G401.6 (cell line): Measurements from ENCODE around the gene DVL3.
"Not testable (repeated sequence)": the region's sequence is repeated elsewhere in the genome, so short reads cannot be mapped to it uniquely, and the experiment has no call there.

Experiments
- FAIRE-seq: peaks from 2 replicates; lab custom pipeline; 2012; peaks lifted over from hg19 to GRCh38; lab: Jason Lieb, UNC

DVL3 gene

GRCh38 chr3:184154885-184155643 is at the start of gene DVL3:
DVL3 (plus strand) TSS chr3:184155377; CDS start chr3:184155636, 259 bp downstream.
- FAIRE-seq: no peak

- FAIRE-seq: no peak
Observed at GRCh38 chr3:184110316-184110725, 44.9 kb upstream of the DVL3 start.

- FAIRE-seq: no peak
Observed at GRCh38 chr3:184116017-184116416, 39.2 kb upstream of the DVL3 start.

DNA sequence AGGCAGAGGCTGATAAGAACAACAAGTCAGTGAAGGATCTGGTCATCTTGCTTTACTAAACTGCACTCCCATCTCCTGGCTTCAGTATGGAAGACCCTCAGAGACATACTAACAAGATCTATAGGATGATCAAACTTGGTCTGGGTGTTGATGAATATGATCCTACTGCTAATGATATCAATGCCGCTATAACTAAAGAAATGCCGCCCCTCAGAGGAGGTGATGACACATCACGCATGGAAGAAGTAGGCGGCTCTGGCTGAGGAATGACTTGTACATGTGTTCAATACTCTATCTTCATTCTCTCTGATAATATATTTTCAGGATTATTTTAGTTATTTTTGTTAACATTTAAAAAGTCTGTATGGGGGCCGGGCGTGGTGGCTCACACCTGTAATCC is 37.5 kb upstream of the DVL3 start:
- no peak for FAIRE-seq

GRCh38 chr3:184121031-184121430 is 34.1 kb upstream of the DVL3 start:
- FAIRE-seq: not testable (repeated sequence)

- FAIRE-seq: no peak
Observed at GRCh38 chr3:184126006-184126405, 29.2 kb upstream of the DVL3 start.

- FAIRE-seq: peak; percentile 62
Observed at GRCh38 chr3:184129012-184129411, 26.2 kb upstream of the DVL3 start.

- FAIRE-seq: no peak
Observed at GRCh38 chr3:184132945-184133344, 22.2 kb upstream of the DVL3 start.

GRCh38 chr3:184133840-184134745 is 21.1 kb upstream of the DVL3 start:
- FAIRE-seq: peak; percentile 70

DNA sequence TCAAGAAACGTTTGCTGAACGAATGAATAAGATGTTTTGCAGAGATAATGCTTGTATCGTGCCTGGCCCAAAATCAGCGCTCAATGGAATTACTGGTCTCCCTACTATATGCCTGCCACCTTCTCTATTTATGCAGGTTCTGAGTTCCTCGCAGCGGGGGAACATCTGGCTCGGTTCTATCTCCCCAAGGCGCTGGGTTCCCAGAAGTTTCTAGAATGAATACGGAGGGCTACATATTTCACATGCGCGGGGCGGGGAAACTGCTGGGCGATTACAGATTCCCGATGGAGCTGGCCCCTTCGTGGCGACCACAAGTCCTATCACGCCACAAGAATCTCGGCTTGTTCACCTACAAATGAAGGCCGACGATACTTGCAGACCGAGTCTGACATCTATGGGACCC is 20.4 kb upstream of the DVL3 start:
- FAIRE-seq: no peak

- FAIRE-seq: peak; percentile 78
Observed at GRCh38 chr3:184135149-184135910, 19.8 kb upstream of the DVL3 start, which contains the start of gene EIF2B5. EIF2B5 (plus strand) TSS chr3:184135358; CDS start chr3:184135386, 28 bp downstream.

GRCh38 chr3:184135911-184136260 is 19.3 kb upstream of the DVL3 start:
- FAIRE-seq: no peak

GRCh38 chr3:184140436-184140835 is 14.7 kb upstream of the DVL3 start:
- FAIRE-seq: no peak

DNA sequence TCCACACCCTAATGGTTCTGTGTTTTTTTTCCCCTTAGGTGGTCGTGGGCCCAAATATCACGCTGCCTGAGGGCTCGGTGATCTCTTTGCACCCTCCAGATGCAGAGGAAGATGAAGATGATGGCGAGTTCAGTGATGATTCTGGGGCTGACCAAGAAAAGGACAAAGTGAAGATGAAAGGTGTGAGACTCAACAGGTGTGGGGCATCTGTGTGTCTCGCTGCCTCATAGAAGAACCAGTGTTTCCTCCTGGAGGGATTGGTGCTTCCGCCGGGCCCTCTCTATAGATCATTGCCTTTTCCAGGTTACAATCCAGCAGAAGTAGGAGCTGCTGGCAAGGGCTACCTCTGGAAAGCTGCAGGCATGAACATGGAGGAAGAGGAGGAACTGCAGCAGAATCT is 13.0 kb upstream of the DVL3 start:
- no peak for FAIRE-seq

- no peak for FAIRE-seq
Observed at GRCh38 chr3:184143327-184143726, 11.8 kb upstream of the DVL3 start.

DNA sequence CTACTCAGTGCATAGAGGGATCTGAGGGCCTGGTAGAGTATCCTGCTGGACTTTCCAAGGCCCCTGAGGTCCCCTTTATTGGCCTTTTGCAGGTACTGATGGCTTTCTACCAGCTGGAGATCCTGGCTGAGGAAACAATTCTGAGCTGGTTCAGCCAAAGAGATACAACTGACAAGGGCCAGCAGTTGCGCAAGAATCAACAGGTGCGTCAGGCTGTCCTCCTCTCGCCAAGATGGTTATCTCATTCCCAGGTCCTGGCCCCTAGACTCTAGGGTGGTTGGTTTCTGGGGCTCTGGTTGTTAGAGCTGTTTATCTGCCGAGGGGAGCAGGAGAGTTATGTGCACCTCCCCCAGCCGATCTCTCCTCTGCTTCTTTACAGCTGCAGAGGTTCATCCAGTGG is 10.7 kb upstream of the DVL3 start:
- no peak for FAIRE-seq

DNA sequence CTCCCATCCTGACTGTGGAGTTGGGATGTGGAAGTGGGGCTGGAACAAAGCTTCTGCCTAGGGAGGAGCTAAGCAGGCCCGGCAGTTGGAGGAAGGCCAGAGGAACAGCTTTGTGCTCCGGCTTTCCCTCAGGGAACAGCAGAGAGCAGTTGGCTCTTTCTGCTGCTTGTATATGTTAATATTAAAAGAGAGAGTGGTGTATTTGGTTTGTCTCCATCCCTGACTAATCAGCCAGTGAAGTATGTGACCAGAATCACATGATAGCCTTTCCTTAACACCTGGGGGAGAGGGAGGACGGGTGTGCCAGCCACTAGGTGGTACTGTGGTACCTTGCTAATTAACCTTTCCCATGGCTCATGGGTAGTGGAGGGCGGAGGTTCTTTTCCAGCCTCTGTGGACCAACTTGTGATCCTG is 10.1 kb upstream of the DVL3 start:
- FAIRE-seq: no peak

DNA sequence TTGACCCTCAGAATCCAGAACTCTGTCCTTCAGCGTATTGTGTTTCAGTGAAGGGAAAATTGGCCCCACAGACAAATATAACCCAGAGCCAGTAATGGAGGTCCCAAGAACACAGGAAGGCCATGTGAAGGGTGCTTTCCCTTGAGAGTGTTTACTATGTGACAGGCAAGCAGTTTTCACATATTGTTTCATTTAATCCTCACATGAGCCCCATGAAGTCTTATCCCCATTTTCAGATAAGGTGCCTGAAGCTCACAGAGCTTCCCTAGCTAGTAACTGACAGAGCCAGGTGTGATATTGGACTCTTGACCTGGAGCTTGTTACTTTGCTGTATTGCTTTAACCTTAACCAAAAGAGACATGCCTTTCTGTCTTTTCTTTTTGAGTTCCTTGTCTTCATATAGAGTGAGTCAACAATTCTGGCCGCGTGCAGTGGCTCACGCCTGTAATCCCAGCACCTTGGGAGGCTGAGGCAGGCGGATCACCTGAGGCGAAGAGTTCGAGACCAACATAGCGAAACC is 9.4 kb upstream of the DVL3 start:
- FAIRE-seq: no peak

DNA sequence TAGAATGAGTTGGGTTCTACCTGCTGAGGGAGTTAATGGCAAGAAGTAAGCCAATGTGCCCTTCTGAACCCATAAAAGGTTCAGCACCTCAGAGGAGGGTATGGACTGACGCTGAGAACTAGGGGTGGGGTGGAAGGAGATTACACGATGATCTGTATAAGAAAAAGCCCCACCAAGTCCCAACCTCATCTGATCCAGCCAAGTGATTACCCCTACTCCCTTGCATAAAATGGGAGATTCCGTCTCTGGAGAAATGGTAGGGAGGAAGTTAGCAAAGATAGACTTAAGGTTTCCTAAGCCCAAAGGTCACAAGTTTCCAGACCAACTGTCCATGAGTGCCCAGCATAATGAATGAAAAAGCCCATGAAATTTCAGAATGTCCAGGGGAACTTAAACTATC is 7.1 kb upstream of the DVL3 start:
- no peak for FAIRE-seq

GRCh38 chr3:184149123-184149522 is 6.1 kb upstream of the DVL3 start:
- FAIRE-seq: no peak

DNA sequence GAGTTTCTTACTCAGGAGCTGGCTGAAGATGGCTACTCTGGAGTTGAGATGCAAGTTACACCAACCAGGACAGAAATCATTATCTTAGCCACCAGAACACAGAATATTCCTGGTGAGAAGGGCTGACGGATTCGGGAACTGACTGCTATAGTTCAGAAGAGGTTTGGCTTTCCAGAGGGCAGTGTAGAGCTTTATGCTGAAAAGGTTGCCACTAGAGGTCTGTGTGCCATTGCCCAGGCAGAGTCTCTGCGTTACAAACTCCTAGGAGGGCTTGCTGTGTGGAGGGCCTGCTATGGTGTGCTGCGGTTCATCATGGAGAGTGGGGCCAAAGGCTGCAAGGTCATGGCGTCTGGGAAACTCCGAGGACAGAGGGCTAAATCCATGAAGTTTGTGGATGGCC is 5.4 kb upstream of the DVL3 start:
- not testable (repeated sequence) for FAIRE-seq
